GM20431 (cell line): ENCODE data around the gene AMT.
"Not testable (repeated sequence)": the region's sequence is repeated elsewhere in the genome, so short reads cannot be mapped to it uniquely, and the experiment has no call there.

Experiments used
- in situ Hi-C: fragments of 300-500 bp; cut with MseI, MboI; formaldehyde crosslinking; loops from one replicate; pipeline ENCODE4 v1.15.0; 2020; ENCODE audit warnings: low sequenced_read_pairs; ENCODE audit not compliant: unreplicated experiment

AMT gene

GRCh38 chr3:49434731-49435130 is 12.5 kb upstream of the AMT start:
- in situ Hi-C loops: no loop called here

GRCh38 chr3:49428752-49429080 is 6.4 kb upstream of the AMT start:
- in situ Hi-C loops: no loop called here

DNA sequence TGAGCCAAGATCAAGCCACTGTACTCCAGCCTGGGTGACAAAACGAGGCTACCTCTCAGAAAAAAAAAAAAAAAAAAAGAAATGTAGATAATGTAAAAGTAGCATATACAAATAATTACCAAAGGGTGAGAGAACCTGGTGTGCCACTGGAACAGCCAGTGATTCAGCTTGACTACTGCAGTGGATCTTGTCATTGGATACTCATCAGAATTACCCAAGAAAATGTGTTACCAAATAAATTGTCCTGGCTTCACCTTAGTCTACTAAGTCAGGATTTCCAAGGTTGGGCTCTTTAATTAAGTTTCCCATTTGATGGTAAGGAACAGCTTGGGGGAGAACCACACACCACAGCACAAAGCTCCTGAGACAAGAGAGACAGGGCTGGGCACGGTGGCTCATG is 5.3 kb upstream of the AMT start:
- in situ Hi-C loops: no loop called here

GRCh38 chr3:49424816-49425215 is 2.5 kb upstream of the AMT start:
- in situ Hi-C loops: no loop called here

- in situ Hi-C loops: no loop called here
Observed at GRCh38 chr3:49421890-49422378, 339 bp downstream of the AMT start.

- in situ Hi-C loops: no loop called here
Observed at GRCh38 chr3:49417516-49418120, 4.7 kb downstream of the AMT start.

DNA sequence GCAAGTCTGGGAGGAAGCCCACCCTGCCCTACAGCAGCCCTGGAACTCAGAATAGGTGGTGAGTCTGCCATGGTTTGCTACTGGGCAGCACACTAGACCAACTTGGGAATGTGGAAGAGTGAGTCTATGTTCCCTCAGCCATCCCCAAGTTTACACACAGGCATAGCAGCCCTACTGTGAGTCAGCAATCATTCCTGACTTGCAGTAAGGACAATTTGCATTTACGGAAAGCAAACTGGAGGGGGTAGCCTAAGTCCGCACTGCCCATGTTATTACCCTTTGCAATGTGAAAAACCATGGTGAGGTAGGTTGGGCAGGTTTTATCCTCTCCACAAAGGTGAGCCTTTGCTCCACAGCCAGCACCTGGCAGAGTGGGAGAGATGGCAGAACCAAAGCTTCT is 5.4 kb downstream of the AMT start:
- in situ Hi-C loops: no loop called here

GRCh38 chr3:49415931-49416601 is 6.2 kb downstream of the AMT start:
- in situ Hi-C loops: no loop called here

- in situ Hi-C loops: no loop called here
Observed at GRCh38 chr3:49414753-49415152, 7.5 kb downstream of the AMT start.

DNA sequence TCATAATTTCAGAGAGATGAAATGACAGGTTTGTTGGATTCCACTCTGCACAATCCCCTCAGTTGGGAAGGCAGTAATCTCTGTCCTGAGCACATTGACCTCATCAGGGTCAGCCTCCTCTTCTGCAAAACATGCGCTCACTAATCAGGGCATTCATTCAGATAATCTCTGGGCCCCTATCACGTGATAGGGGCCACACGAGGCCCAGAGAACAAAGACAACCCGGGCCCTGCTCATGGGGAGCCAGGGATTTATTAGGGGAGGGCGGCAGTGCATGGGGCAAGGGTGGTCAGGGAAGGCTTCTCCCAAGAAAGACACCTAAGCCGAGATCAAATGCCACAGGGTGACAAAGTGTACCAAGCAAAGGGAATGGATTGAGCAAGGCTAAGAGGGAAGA is 8.9 kb downstream of the AMT start:
- in situ Hi-C loops: no loop called here

DNA sequence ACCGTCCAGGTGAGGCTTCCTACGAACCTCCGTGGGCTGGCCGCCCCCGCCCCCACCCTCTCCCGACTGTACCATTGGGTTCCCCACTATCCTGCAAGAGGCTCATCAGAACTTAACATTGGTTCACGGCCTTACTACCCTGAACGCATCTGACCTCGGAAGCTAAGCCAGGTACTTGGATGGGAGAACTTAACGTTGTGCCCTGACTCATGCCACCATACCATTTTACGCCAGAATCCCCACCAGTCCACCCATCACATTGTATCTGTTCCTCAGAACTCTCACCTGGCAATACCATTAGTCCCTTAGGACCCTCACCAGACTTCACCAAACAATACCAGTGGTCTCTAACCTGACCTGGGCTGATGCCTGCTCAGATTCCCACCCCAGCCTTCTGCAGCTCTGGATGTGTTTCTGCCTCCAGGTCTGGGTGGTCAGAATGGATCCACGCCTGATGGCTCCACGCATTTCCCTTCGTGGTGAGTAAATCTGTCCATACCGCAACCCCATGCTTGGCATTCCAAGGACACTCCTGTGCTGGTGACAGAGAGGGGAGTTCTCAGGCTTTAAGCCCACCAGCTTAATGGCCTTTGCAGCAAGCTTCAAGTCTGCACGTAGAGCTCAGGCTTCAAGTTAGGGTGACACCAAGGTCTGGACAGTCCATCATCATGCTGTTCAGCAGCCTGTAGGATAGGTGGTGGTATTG is 9.5 kb downstream of the AMT start:
- in situ Hi-C loops: no loop called here

DNA sequence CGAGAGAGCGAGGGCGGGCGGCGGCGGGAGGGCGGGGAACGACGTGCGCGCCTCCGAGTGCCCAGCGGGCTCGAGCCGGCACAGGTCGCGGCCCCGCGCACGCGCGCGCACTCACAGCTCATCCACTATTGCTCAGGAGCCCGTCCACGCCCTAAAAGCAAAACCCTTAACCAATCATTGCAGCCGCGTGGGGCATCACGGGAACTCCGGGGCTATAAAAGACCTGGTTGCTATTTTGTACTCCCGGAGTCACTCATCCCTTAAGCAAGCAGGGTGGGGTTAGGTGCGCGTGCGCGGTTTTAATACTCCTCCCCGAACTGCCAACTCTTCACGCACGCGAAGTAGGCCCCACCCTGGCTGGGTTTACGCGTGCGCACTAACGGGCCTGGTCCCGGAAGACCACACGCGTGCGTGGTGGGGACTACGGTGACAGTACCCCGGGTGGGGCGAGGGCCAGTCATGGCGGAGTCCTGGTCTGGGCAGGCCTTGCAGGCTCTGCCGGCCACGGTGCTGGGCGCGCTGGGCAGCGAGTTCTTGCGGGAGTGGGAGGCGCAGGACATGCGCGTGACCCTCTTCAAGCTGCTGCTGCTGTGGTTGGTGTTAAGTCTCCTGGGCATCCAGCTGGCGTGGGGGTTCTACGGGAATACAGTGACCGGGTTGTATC is 10.2 kb downstream of the AMT start, which contains the start of the genes RHOA and TCTA:
Gene RHOA, minus strand, starts transcription at position 9 of the 664 bp plus-strand sequence. CDS start 36,387 bp downstream, outside the sequence.
Gene TCTA, plus strand, starts transcription at position 456 of the 664 bp plus-strand sequence. Its CDS starts 4 bp downstream, at position 460.
- in situ Hi-C loops: no loop called here

GRCh38 chr3:49411535-49411967 is 10.7 kb downstream of the AMT start:
- in situ Hi-C loops: no loop called here

DNA sequence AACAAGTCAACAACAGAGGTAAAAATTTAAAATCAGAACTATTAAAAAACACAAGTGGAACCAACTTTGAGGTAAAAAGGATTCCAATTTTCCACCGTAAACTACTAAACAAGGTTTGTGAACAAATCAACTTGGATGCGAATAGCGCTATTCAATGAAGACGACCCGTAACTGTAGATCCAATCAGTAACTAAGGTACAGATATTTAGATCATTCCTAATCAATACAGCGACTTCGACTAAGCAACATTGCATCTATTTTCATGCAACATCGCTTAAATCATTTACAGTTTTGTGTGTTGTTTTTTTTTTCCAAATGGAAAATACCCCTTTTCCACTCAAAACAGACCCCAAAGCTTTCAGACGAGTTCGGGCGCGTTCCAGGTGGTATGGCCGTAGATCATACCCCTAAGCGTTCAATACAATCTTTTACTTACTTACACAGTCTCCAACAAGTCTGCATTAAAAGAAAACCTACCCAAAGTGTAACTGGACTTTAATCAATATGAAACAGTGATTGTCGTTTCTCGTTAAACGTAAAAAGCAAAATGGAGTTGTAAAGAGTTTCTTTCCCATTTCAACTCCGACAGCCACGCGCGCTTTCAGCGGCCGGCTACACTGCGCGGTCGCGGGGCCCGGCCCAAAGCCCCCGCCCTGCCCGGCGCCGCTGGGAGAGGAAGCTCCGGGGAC is 11.3 kb downstream of the AMT start:
- in situ Hi-C loops: no loop called here

DNA sequence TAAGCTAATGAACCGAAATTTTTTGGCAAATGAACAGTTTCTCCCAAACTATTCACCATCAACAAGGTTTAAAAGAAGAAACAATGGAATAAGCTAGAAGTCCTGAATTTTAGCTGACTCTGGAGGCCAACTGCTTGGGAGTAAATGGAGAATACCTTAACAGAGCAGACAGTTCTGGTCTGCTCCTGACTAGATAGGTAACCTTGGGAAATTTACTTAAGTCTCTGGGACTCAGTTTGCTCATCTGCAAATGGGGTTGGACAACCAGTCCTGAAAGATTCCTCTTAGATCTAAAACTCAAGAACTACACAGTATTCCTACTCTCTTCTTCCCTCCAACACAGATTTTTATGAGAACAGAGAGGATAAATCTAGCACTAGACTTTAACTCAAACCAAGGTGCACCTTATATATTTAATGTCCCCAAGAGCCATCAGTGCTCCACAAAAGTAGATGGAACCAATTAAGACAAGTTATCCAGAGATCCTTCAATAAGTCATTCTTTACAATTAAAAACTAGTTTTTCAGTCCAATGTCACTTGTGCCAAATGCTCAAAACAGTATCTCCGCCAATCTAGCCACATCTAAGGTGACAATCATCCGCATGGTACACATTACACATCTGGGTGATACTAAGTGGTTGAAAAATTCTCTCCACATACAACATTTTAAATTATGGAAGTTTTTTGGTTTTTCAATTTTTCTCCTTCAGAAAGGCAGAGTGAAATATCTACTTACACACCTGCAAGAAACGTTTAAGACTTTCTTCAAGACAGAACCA is 12.0 kb downstream of the AMT start:
- in situ Hi-C loops: no loop called here

- in situ Hi-C loops: no loop called here
Observed at GRCh38 chr3:49406571-49407565, 15.4 kb downstream of the AMT start.

GRCh38 chr3:49405570-49405969 is 16.7 kb downstream of the AMT start:
- in situ Hi-C loops: not testable (repeated sequence)

DNA sequence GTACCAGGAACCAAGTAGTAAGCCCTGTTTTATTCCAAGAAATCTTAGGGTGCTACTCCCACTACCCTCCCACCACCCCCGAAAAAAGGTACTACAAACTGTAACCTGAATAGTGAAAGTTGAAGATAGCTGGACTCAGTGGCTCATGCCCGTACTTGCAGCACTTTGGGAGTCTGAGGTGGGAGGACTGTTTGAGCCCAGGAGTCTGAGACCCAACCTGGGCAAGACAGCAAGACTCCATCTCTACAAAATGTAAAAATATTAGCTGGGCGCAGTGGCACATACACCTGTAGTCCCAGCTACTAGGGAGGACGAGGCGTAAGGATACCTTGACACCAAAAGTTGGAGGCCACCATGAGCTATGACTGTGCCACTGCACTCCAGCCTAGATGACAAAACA is 18.4 kb downstream of the AMT start:
- in situ Hi-C loops: no loop called here
